ENCODE results near the gene SNUPN.

SNUPN gene

GRCh38 chr15:75625542-75626347 is at the start of gene SNUPN:
SNUPN (minus strand) TSS chr15:75625725; CDS start chr15:75621051, 4,674 bp downstream.
- peak; percentile 93 for DNase-seq

GRCh38 chr15:75674366-75674765 is 48.8 kb upstream of the SNUPN start:
- DNase-seq = no peak

- DNase-seq = no peak
Observed at GRCh38 chr15:75673426-75674235, 48.1 kb upstream of the SNUPN start.

- no peak for DNase-seq
Observed at GRCh38 chr15:75672646-75673425, 47.3 kb upstream of the SNUPN start.

GRCh38 chr15:75671730-75672602 is 46.4 kb upstream of the SNUPN start:
- DNase-seq = no peak

GRCh38 chr15:75669879-75670212 is 44.3 kb upstream of the SNUPN start:
- DNase-seq = no peak

GRCh38 chr15:75669191-75669878 is 43.8 kb upstream of the SNUPN start:
- no peak for DNase-seq

- DNase-seq = no peak
Observed at GRCh38 chr15:75666823-75667501, 41.4 kb upstream of the SNUPN start.

GRCh38 chr15:75663931-75664421 is 38.5 kb upstream of the SNUPN start:
- no peak for DNase-seq

GRCh38 chr15:75662823-75663519 is 37.4 kb upstream of the SNUPN start:
- DNase-seq = no peak

- no peak for DNase-seq
Observed at GRCh38 chr15:75661756-75662140, 36.2 kb upstream of the SNUPN start.

- DNase-seq = no peak
Observed at GRCh38 chr15:75661100-75661755, 35.7 kb upstream of the SNUPN start.

- DNase-seq = no peak
Observed at GRCh38 chr15:75659928-75660645, 34.6 kb upstream of the SNUPN start.

- no peak for DNase-seq
Observed at GRCh38 chr15:75659141-75659771, 33.7 kb upstream of the SNUPN start.

- no peak for DNase-seq
Observed at GRCh38 chr15:75656813-75657212, 31.3 kb upstream of the SNUPN start.

- no peak for DNase-seq
Observed at GRCh38 chr15:75656331-75656730, 30.8 kb upstream of the SNUPN start.

GRCh38 chr15:75655931-75656330 is 30.4 kb upstream of the SNUPN start:
- no peak for DNase-seq

GRCh38 chr15:75654201-75654907 is 28.8 kb upstream of the SNUPN start:
- no peak for DNase-seq

Data from CD4-positive, alpha-beta T cell treated with Interleukin-10 for 1 hour (primary cell).